HepG2 (cell line): Measurements from ENCODE around the gene CERS5. TPM values are rescaled to one million over a fixed set of nuclear protein-coding genes. Genes with fewer than 3 reads are reported as not detected.

Source experiments
- GTF3A ChIP-seq: sonication (generic); formaldehyde crosslinking; conservative IDR thresholded peaks from 2 replicates; pipeline ENCODE4 v1.4.0; 2020; ENCODE audit warnings: mild to moderate bottlenecking, missing genetic modification reagents
- HNRNPLL ChIP-seq: fragments of 200-400 bp; formaldehyde crosslinking; IDR thresholded peaks from 2 replicates; pipeline ENCODE4 v1.6.1; 2017; ENCODE audit warnings: mild to moderate bottlenecking, low read depth, low read length; ENCODE audit not compliant: poor library complexity, severe bottlenecking
- KDM2A ChIP-seq: sonication (generic); formaldehyde crosslinking; IDR thresholded peaks from 2 replicates; pipeline ENCODE4 v1.4.0; 2020; ENCODE audit warnings: low read depth, missing genetic modification reagents, borderline replicate concordance
- KDM5B ChIP-seq: sonication (generic); formaldehyde crosslinking; IDR thresholded peaks from 2 replicates; pipeline ENCODE4 v1.4.0; 2020; ENCODE audit warnings: missing genetic modification reagents, mild to moderate bottlenecking, borderline replicate concordance
- MTF1 ChIP-seq: sonication (generic); formaldehyde crosslinking; IDR thresholded peaks from 2 replicates; pipeline ENCODE4 v1.5.0; 2020; ENCODE audit warnings: missing genetic modification reagents
- MYC ChIP-seq: sonication (generic); formaldehyde crosslinking; IDR thresholded peaks from 2 replicates; pipeline ENCODE4 v1.9.0; 2021; ENCODE audit warnings: missing genetic modification reagents, borderline replicate concordance
- NFE2 ChIP-seq: sonication (generic); formaldehyde crosslinking; IDR thresholded peaks from 2 replicates; pipeline ENCODE4 v1.4.0; 2020; ENCODE audit warnings: missing genetic modification reagents
- NFE2L1 ChIP-seq: sonication (generic); formaldehyde crosslinking; IDR thresholded peaks from 2 replicates; pipeline ENCODE4 v1.4.0; 2020; ENCODE audit warnings: missing genetic modification reagents, mild to moderate bottlenecking, borderline replicate concordance
- RFXANK ChIP-seq: IDR thresholded peaks from 2 replicates; pipeline ENCODE4 v1.6.1; 2016
- SETDB1 ChIP-seq: sonication (generic); formaldehyde crosslinking; IDR thresholded peaks from 2 replicates; pipeline ENCODE4 v1.5.1; 2020; ENCODE audit warnings: missing genetic modification reagents, mild to moderate bottlenecking, borderline replicate concordance
- SMARCE1 ChIP-seq: fragments of 450-650 bp; IDR thresholded peaks from 2 replicates; pipeline ENCODE4 v1.6.1; 2017; ENCODE audit warnings: borderline replicate concordance
- SMYD3 ChIP-seq: sonication (generic); formaldehyde crosslinking; IDR thresholded peaks from 2 replicates; pipeline ENCODE4 v1.8.1; 2023; ENCODE audit warnings: mild to moderate bottlenecking, missing genetic modification reagents
- SRSF9 ChIP-seq: fragments of 200-400 bp; formaldehyde crosslinking; IDR thresholded peaks from 2 replicates; pipeline ENCODE4 v1.6.1; 2018; ENCODE audit warnings: borderline replicate concordance, mild to moderate bottlenecking, low read depth, low read length; ENCODE audit not compliant: insufficient read depth, poor library complexity, severe bottlenecking
- TBX3 ChIP-seq: fragments of 450-650 bp; IDR thresholded peaks from 2 replicates; pipeline ENCODE4 v1.6.1; 2017; ENCODE audit warnings: antibody characterized with exemption, mild to moderate bottlenecking, inconsistent platforms, borderline replicate concordance
- YY1 ChIP-seq: IDR thresholded peaks from 2 replicates; pipeline ENCODE4 v1.6.1; 2011; ENCODE audit warnings: low read length, low read depth, moderate library complexity, mild to moderate bottlenecking; ENCODE audit not compliant: insufficient read depth, insufficient replicate concordance
- ZMYM4 ChIP-seq: sonication (generic); formaldehyde crosslinking; IDR thresholded peaks from 2 replicates; pipeline ENCODE4 v1.8.1; 2023; ENCODE audit warnings: mild to moderate bottlenecking, missing genetic modification reagents
- ZNF333 ChIP-seq: sonication (generic); formaldehyde crosslinking; IDR thresholded peaks from 2 replicates; pipeline ENCODE4 v1.4.0; 2020; ENCODE audit warnings: mild to moderate bottlenecking, missing genetic modification reagents, borderline replicate concordance
- ZNF337 ChIP-seq: sonication (generic); formaldehyde crosslinking; IDR thresholded peaks from 2 replicates; pipeline ENCODE4 v1.5.1; 2020; ENCODE audit warnings: missing genetic modification reagents, low read depth, mild to moderate bottlenecking, borderline replicate concordance
- ZNF652 ChIP-seq: IDR thresholded peaks from 2 replicates; pipeline ENCODE4 v1.6.1; 2016; ENCODE audit warnings: low read depth, borderline replicate concordance
- ZNF724P ChIP-seq: sonication (generic); formaldehyde crosslinking; IDR thresholded peaks from 2 replicates; pipeline ENCODE4 v1.8.0; 2022; ENCODE audit warnings: missing genetic modification reagents, borderline replicate concordance
- ZNF766 ChIP-seq: sonication (generic); formaldehyde crosslinking; IDR thresholded peaks from 2 replicates; pipeline ENCODE4 v1.5.0; 2020; ENCODE audit warnings: missing genetic modification reagents, borderline replicate concordance
- ZNF83 ChIP-seq: sonication (generic); formaldehyde crosslinking; IDR thresholded peaks from 2 replicates; pipeline ENCODE4 v1.4.0; 2020; ENCODE audit warnings: missing genetic modification reagents, mild to moderate bottlenecking, borderline replicate concordance
- ZSCAN20 ChIP-seq: sonication (generic); formaldehyde crosslinking; IDR thresholded peaks from 2 replicates; pipeline ENCODE4 v1.4.0; 2020; ENCODE audit warnings: missing genetic modification reagents, mild to moderate bottlenecking, borderline replicate concordance
- polyA plus RNA-seq, 8 experiments: library from polyadenylated mRNA; depleted of rRNA in 3 of 8; stranded (reverse) in 7 of 8; unstranded in 1 of 8; fragments of >200 nt; fragmentation: Illumina TruSeq in 4 of 8; extraction: Trizol in 4 of 8; gene quantifications; 2 replicates each; pipeline versions ENCODE4 v1.2.1 to v1.2.3, GENCODE V29; 2011 to 2016; ENCODE audit warnings: low read depth in 4 of 8, missing spikeins in 1 of 8, mixed read lengths in 1 of 8; ENCODE audit not compliant: insufficient read depth in 1 of 8
- total RNA-seq, 5 experiments: library from RNA; depleted of rRNA; stranded (reverse); fragments of >200 nt; fragmentation: Illumina TruSeq; extraction: Trizol; gene quantifications; 2 replicates each; pipeline ENCODE4 v1.2.3, GENCODE V29; 2016; ENCODE audit warnings: low read depth in 1 of 5
- TF ChIP-seq, protein P1 (sequence below): sonication (generic); formaldehyde crosslinking; IDR thresholded peaks from 2 replicates; pipeline ENCODE4 v1.5.0; 2020; ENCODE audit warnings: mild to moderate bottlenecking, missing genetic modification reagents
- TF ChIP-seq, protein P2 (sequence below): IDR thresholded peaks from 2 replicates; pipeline ENCODE4 v1.6.1; 2018; ENCODE audit warnings: missing genetic modification reagents, mild to moderate bottlenecking, missing compliant biosample characterization
- TF ChIP-seq, protein P3 (sequence below): IDR thresholded peaks from 2 replicates; pipeline ENCODE4 v1.6.1; 2016; ENCODE audit warnings: missing genetic modification reagents, missing compliant biosample characterization
- TF ChIP-seq, protein P4 (sequence below): sonication (generic); formaldehyde crosslinking; IDR thresholded peaks from 2 replicates; pipeline ENCODE4 v1.5.0; 2020; ENCODE audit warnings: missing genetic modification reagents

The CERS5 gene
- total and polyA plus RNA-seq, 2 of the 13 experiments (the other 11 are each of a cell fraction or from before 2014, with no cell fraction given) = 22.3 to 48.8 TPM

DNA sequence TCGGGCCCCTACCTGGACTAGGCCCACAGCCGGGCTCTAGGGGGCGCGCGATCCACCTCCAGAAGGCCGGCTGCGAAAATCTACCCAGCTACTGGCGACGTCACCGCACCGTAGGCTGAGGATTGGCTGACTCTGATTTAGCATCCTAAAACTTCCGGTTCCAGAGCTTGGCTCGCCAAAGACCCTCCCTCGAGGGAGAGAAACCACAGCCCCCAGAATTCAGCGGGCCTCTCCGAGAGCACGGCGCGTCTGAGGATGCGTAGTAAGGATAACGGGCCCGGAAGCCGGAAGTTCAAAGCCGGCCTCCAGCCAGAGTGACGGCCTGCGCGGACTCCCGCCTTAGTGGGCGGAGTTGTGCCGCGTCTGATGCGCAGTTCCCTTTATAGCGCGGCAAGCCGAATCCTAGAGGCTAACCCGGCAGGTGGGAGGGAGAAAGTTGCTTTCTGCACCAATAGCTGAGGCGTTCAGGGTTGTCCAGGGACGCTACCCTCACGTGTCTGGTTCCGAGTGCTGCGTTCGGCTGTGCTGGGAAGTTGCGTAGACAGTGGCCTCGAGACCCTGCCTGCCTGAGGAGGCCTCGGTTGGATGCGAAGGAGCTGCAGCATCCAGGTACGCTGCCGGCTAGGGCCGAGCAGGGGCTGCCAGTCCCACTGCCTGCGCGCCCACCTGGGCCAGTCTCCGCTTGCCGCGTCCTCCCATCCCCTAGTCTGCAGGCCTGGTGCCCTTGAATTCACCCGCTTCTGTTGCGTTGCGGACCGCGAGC lies 55.3 kb downstream of the CERS5 start, which contains the start of gene COX14 (continued):
- TF ChIP-seq ZMYM4 (CRISPR knock-in tag) (no peak; the same call in 1 of the 2 replicates), ZNF724P (CRISPR knock-in tag) (peak; percentile 59; the same call in 1 of the 2 replicates), MTF1 (CRISPR knock-in tag) (no peak), NFE2L1 (CRISPR knock-in tag) (peak; percentile 91; the same call in 1 of the 2 replicates), MYC (CRISPR knock-in tag) (peak; percentile 56; the same call in 1 of the 2 replicates), HNRNPLL (peak; percentile 99), SMARCE1 (no peak), KDM2A (CRISPR knock-in tag) (peak; percentile 87), SRSF9 (no peak), YY1 (no peak), ZNF333 (CRISPR knock-in tag) (peak; percentile 53; the same call in 1 of the 2 replicates), SMYD3 (CRISPR knock-in tag) (peak; percentile 82; the same call in 1 of the 2 replicates), KDM5B (peak; percentile 96), ZNF83 (CRISPR knock-in tag) (peak; percentile 94; the same call in 1 of the 2 replicates), ZNF652 (CRISPR knock-in tag) (no peak), SETDB1 (CRISPR knock-in tag) (no peak), NFE2 (CRISPR knock-in tag) (no peak), RFXANK (CRISPR knock-in tag) (peak; percentile 100), ZNF766 (no peak), ZSCAN20 (CRISPR knock-in tag) (peak; percentile 68; the same call in 1 of the 2 replicates), ZNF337 (CRISPR knock-in tag) (peak; percentile 67; the same call in 1 of the 2 replicates), TBX3 (peak; percentile 83), GTF3A (CRISPR knock-in tag) (no peak)
- TF ChIP-seq, protein P1, sequence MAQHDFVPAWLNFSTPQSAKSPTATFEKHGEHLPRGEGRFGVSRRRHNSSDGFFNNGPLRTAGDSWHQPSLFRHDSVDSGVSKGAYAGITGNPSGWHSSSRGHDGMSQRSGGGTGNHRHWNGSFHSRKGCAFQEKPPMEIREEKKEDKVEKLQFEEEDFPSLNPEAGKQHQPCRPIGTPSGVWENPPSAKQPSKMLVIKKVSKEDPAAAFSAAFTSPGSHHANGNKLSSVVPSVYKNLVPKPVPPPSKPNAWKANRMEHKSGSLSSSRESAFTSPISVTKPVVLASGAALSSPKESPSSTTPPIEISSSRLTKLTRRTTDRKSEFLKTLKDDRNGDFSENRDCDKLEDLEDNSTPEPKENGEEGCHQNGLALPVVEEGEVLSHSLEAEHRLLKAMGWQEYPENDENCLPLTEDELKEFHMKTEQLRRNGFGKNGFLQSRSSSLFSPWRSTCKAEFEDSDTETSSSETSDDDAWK (CRISPR knock-in tag) = no peak
- TF ChIP-seq, protein P2, sequence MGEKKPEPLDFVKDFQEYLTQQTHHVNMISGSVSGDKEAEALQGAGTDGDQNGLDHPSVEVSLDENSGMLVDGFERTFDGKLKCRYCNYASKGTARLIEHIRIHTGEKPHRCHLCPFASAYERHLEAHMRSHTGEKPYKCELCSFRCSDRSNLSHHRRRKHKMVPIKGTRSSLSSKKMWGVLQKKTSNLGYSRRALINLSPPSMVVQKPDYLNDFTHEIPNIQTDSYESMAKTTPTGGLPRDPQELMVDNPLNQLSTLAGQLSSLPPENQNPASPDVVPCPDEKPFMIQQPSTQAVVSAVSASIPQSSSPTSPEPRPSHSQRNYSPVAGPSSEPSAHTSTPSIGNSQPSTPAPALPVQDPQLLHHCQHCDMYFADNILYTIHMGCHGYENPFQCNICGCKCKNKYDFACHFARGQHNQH (CRISPR knock-in tag) = peak; percentile 53; the same call in 1 of the 2 replicates
- TF ChIP-seq, protein P3, sequence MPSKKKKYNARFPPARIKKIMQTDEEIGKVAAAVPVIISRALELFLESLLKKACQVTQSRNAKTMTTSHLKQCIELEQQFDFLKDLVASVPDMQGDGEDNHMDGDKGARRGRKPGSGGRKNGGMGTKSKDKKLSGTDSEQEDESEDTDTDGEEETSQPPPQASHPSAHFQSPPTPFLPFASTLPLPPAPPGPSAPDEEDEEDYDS (CRISPR knock-in tag) = peak; percentile 94
- TF ChIP-seq, protein P4, sequence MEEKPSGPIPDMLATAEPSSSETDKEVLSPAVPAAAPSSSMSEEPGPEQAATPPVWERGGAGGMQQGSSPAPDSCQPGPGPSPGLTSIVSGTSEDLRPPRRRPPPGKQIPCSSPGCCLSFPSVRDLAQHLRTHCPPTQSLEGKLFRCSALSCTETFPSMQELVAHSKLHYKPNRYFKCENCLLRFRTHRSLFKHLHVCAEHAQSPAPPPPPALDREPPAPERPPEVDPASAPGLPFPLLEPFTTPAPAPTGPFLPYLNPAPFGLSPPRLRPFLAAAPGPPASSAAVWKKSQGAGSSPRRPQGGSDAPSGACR (CRISPR knock-in tag) = no peak; the same call in 1 of the 2 replicates
